Activated CD4-positive, alpha-beta T cell treated with anti-CD3 and anti-CD28 coated beads, Interleukin-2, amount 50 U/mL, for 48 hours (primary cell): ENCODE measurements around the gene LRRC15.

Source experiments
- DNase-seq, 2 experiments: peaks; one replicate each; pipeline ENCODE4 v3.0.0-alpha.2; 2020

The LRRC15 gene

GRCh38 chr3:194369522-194370279 is at the start of gene LRRC15:
Gene LRRC15, minus strand, starts transcription at chr3:194369743. Its CDS starts 8,700 bp downstream, at chr3:194361043.
- DNase-seq = no peak

DNA sequence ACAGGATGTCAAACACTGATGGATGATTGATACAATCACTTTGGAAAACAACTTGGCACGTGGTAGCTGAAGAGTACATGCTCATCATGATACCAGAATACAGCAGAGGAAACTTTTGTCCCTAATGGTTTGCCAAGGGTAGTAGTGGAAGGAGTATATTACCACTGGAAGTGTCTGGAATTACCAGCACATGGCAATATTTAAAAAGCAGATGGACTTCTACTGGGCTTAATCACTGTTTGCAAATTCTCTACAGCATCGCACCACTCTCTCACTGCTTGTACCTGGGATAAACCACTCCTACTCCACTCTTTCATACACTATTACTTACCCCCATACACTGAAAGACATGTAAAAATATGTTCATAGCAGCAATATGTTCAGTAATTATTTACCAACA is 49.1 kb upstream of the LRRC15 start:
- DNase-seq = no peak

DNA sequence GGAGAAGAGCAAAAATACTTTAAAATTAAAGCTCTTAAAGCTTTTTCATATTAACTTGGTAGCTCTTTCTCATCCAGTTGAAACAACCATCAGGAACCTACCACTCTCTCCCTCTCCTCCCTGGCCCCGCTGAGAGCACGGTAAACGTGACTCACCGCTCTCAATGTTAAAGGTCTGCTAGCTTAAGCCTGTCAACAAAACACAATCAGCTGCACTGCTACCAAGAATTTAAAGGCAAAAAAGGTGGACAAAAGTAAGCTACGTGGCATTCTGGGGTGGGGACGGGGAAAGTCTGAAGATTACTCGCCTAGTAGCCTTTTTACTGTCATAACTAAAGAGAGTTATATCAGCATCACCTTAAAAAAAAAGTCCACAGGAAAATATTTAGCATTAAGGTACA is 37.9 kb upstream of the LRRC15 start:
- no peak for DNase-seq

- DNase-seq = no peak
Measured at GRCh38 chr3:194405766-194406165, 36.2 kb upstream of the LRRC15 start.

- DNase-seq = peak in 1 of 2 experiments; percentile 24
Measured at GRCh38 chr3:194404365-194405140, 35.0 kb upstream of the LRRC15 start.

DNA sequence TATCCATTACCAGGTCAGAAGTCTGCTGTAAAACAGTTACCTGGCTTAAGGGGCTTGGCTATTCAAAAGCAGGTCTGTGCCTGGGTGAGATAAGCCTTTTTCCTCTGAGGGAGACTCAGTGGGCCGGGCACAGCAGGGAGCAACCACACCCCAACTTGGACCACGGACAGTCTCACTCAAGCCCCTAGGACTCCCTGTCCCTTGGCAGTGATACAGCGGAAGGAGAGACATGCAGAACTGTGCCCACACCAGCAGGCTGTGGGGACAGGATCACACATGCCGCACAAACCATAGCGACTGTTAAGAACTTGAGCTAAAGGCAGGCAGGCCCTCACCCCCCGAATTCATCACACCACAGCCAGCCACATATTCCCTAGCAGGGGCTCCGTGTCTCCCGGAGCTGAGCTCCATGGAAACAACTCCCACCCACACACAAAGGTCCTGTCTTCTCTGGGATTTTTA is 32.4 kb upstream of the LRRC15 start:
- DNase-seq = no peak

GRCh38 chr3:194401346-194401745 is 31.8 kb upstream of the LRRC15 start:
- DNase-seq = no peak

GRCh38 chr3:194399874-194400411 is 30.4 kb upstream of the LRRC15 start:
- no peak for DNase-seq

DNA sequence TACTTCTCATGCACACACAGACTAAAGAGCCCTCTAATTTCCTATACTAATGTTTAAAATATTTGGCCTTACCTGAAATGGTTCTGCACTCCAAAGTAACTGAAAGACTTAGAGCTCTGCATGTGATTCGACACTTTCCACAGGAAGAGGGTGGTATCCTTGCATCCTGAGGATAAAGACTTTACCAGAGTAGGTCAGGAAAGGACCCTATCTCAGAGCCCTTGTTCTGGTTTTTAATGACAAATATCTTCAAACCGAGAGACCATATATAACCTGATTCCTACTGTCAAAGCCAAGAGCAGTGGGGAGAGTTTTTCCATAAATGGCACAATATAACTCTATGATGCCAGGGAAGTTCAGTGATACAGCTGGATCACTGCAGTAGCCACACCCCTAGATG is 29.6 kb upstream of the LRRC15 start, which contains the start of gene GP5:
TSS of gene GP5 (minus strand) at position 101 of the 400 bp plus-strand sequence. CDS start 984 bp downstream, outside the sequence.
- no peak for DNase-seq

- DNase-seq = peak; percentile 16 to 32
Measured at GRCh38 chr3:194397757-194398312, 28.3 kb upstream of the LRRC15 start.

- DNase-seq = peak; percentile 36 to 43
Measured at GRCh38 chr3:194396859-194397756, 27.6 kb upstream of the LRRC15 start.

GRCh38 chr3:194396539-194396858 is 27.0 kb upstream of the LRRC15 start:
- peak in 1 of 2 experiments; percentile 8 for DNase-seq

DNA sequence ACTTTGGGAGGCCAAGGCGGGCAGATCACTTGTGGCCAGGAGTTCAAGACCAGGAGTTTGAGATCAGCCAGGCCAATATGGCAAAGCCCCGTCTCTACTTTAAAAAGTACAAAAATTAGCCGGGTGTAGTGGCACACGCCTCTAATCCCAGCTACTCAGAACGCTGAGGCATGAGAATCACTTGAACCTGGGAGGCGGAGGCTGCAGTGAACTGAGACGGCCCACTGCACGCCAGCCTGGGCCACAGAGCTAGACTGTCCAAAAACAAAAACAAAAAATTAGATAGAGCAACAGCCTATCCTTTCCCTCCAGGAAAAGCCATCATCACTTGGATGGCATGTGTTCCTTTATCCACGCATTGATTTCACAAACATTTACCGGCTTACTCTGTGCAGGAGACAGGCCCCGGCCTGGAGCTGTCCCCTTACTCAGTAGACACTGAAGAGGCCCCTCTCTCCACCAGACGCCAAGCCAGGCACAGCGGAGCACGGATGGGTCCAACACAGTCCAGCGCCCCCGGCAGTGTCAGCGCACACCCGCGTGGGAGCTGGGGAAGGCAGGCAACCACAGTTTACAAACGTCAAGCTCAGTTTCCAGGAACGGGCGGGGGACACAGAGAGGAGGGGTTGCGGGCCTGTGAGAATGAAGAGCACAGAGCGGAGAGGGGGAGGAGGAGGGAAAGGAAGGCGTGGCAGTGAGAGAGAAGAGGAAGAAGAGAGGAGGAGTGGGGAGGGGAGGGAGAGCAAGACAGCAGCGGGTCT is 26.4 kb upstream of the LRRC15 start:
- DNase-seq = peak; percentile 56 to 66

- DNase-seq = peak in 1 of 2 experiments; percentile 11
Measured at GRCh38 chr3:194395212-194395611, 25.7 kb upstream of the LRRC15 start.

- DNase-seq = no peak
Measured at GRCh38 chr3:194392576-194392975, 23.0 kb upstream of the LRRC15 start.

- DNase-seq = no peak
Measured at GRCh38 chr3:194390835-194391234, 21.3 kb upstream of the LRRC15 start.

DNA sequence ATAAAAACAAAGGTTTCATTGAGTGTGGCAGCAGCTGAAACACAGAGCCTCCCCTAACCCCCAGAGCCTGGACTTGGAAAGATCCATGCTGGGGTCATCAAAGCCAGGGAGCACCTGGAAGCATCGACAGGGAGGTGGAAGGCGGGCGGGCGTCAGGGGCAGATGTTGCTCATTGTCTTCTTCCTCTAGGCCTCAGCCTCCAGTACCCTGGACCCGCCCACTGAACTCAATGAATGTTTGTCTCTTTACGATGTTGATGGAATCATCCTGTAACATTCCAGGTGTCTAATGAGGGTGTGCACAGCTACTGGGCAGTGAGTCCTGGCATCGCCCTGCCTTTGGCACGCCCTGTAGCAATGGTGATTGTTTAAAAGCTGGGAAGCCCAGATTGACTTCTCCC is 19.7 kb upstream of the LRRC15 start:
- DNase-seq = no peak

GRCh38 chr3:194387926-194388418 is 18.4 kb upstream of the LRRC15 start:
- no peak for DNase-seq

- no peak for DNase-seq
Measured at GRCh38 chr3:194387276-194387675, 17.7 kb upstream of the LRRC15 start.

GRCh38 chr3:194386648-194387047 is 17.1 kb upstream of the LRRC15 start:
- no peak for DNase-seq

- DNase-seq = no peak
Measured at GRCh38 chr3:194386066-194386465, 16.5 kb upstream of the LRRC15 start.
